ENCODE measurements around the gene MED25.

MED25 gene

GRCh38 chr19:49851456-49852259 lies 33.6 kb downstream of the MED25 start:
- POLR2A ChIA-PET, result interaction anchor here (0.8 to 5.2 kb wide), 6 partner anchors 11 to 134 kb away, joined by 3 to 69 read pairs (median 8); partner anchors contain the start of genes AKT1S1, FUZ, PNKP and TBC1D17
- CTCF ChIA-PET, result no interaction called here
- no peak for TF ChIP-seq BHLHE40 (IDR thresholded peaks at IDR 0.05; ENCODE audit: borderline replicate concordance)
- TF ChIP-seq SUZ12 (IDR thresholded peaks at IDR 0.05), result no peak
- no peak for TF ChIP-seq ELF4 (IDR thresholded peaks at IDR 0.05)
- 0 out of 2 replicates have a peak, but pooled peaks have one; percentile 0 for TF ChIP-seq FOXM1 (IDR thresholded peaks at IDR 0.05; ENCODE audit: borderline replicate concordance)
- peak; percentile 41 for DNase-seq (ENCODE audit: extremely low spot score)

- no peak for TF ChIP-seq SP1 (IDR thresholded peaks at IDR 0.05)
- POLR2A ChIA-PET, result interaction anchor here (0.8 to 5.2 kb wide), 3 partner anchors 10 to 41 kb away, joined by 4 to 69 read pairs (median 41); partner anchors contain the start of genes FUZ and PNKP
- no peak for DNase-seq (ENCODE audit: extremely low spot score)
- CTCF ChIA-PET, result no interaction called here
These were observed 34.6 kb downstream of the MED25 start for GRCh38 chr19:49852631-49853126.

GRCh38 chr19:49853852-49854377 lies 35.8 kb downstream of the MED25 start:
- DNase-seq (ENCODE audit: extremely low spot score), result no peak
- no peak for TF ChIP-seq CTBP1 (IDR thresholded peaks at IDR 0.05; ENCODE audit: borderline replicate concordance)
- TF ChIP-seq HDGF (IDR thresholded peaks at IDR 0.05; ENCODE audit: borderline replicate concordance), result no peak
- no peak for TF ChIP-seq FOXM1 (IDR thresholded peaks at IDR 0.05; ENCODE audit: borderline replicate concordance)
- TF ChIP-seq FOXA1 (IDR thresholded peaks at IDR 0.05), result no peak
- no peak for TF ChIP-seq NFRKB (IDR thresholded peaks at IDR 0.05)
- POLR2A ChIA-PET, result interaction anchor here (5.2 kb wide), 1 partner anchor 13 kb away, joined by 69 read pairs; the partner anchor contains the start of gene PNKP
- CTCF ChIA-PET, result no interaction called here

- DNase-seq (ENCODE audit: extremely low spot score), result no peak
- TF ChIP-seq FOXK2 (IDR thresholded peaks at IDR 0.05), result no peak
- TF ChIP-seq PKNOX1 (IDR thresholded peaks at IDR 0.05), result no peak
- TF ChIP-seq L3MBTL2 (conservative IDR thresholded peaks at IDR 0.05), result no peak
- no peak for TF ChIP-seq ELF4 (IDR thresholded peaks at IDR 0.05)
- TF ChIP-seq ARNT (IDR thresholded peaks at IDR 0.05), result no peak
- no peak for TF ChIP-seq LEF1 (IDR thresholded peaks at IDR 0.05; ENCODE audit: borderline replicate concordance)
- TF ChIP-seq CTBP1 (IDR thresholded peaks at IDR 0.05; ENCODE audit: borderline replicate concordance), result no peak
- no peak for TF ChIP-seq ZNF384 (IDR thresholded peaks at IDR 0.05)
- ChIA-PET CTCF (no interaction called here), POLR2A (interaction anchor here (5.2 kb wide), 1 partner anchor 12 kb away, joined by 69 read pairs; the partner anchor contains the start of gene PNKP)
These were observed 36.5 kb downstream of the MED25 start for GRCh38 chr19:49854378-49855263.

- ChIA-PET POLR2A (interaction anchor here (1.0 to 5.2 kb wide), 3 partner anchors 10 to 14 kb away, joined by 4 to 69 read pairs (median 5); partner anchors contain the start of gene PNKP), CTCF (no interaction called here)
- no peak for TF ChIP-seq NFRKB (IDR thresholded peaks at IDR 0.05)
- TF ChIP-seq FOXK2 (IDR thresholded peaks at IDR 0.05), result no peak
- DNase-seq (ENCODE audit: extremely low spot score), result no peak
These were observed 37.2 kb downstream of the MED25 start for GRCh38 chr19:49855277-49855675.

GRCh38 chr19:49855676-49856573 lies 37.8 kb downstream of the MED25 start:
- TF ChIP-seq FOXK2 (IDR thresholded peaks at IDR 0.05), result no peak
- TF ChIP-seq NFRKB (IDR thresholded peaks at IDR 0.05), result no peak
- TF ChIP-seq CTBP1 (IDR thresholded peaks at IDR 0.05; ENCODE audit: borderline replicate concordance), result no peak
- no peak for TF ChIP-seq LEF1 (IDR thresholded peaks at IDR 0.05; ENCODE audit: borderline replicate concordance)
- TF ChIP-seq PKNOX1 (IDR thresholded peaks at IDR 0.05), result no peak
- no peak for TF ChIP-seq ARNT (IDR thresholded peaks at IDR 0.05)
- no peak for TF ChIP-seq TARDBP (IDR thresholded peaks at IDR 0.05)
- no peak for TF ChIP-seq L3MBTL2 (conservative IDR thresholded peaks at IDR 0.05)
- no peak; the same call in 1 of the 2 replicates for TF ChIP-seq ELF4 (IDR thresholded peaks at IDR 0.05)
- no peak for TF ChIP-seq FOXA1 (IDR thresholded peaks at IDR 0.05)
- TF ChIP-seq SP1 (IDR thresholded peaks at IDR 0.05), result no peak
- no peak for TF ChIP-seq SUZ12 (IDR thresholded peaks at IDR 0.05)
- TF ChIP-seq HDGF (IDR thresholded peaks at IDR 0.05; ENCODE audit: borderline replicate concordance), result no peak
- TF ChIP-seq FOXM1 (IDR thresholded peaks at IDR 0.05; ENCODE audit: borderline replicate concordance), result no peak
- TF ChIP-seq ZNF384 (IDR thresholded peaks at IDR 0.05), result no peak
- TF ChIP-seq BHLHE40 (IDR thresholded peaks at IDR 0.05; ENCODE audit: borderline replicate concordance), result no peak
- CTCF ChIA-PET, result no interaction called here
- POLR2A ChIA-PET, result interaction anchor here (1.0 to 1.6 kb wide), 3 partner anchors 9 to 20 kb away, joined by 3 to 5 read pairs (median 4); no protein-coding TSS in a partner anchor
- no peak for DNase-seq (ENCODE audit: extremely low spot score)
